ENCODE measurements around the gene ZNF177.

The ZNF177 gene

DNA sequence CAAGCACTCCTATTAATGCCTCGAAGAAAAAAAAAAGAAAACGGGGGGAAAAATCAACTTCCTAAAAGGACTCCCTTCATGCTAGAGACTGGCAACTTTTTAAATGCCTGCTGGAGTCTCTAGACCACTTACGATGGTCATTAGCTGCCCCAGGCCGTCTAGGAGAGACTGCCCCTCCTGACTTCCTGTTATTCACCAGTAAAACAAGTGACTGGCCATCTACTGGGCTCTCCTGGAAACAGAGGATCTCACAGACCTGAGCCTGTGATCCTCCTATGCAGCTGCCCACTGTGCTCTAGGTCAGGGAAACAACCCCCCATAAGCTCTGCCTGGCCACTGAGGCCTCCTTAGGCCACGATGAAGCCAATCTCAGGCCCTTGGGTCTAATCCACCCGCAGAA lies 65.1 kb downstream of the ZNF177 start:
- DNase-seq (ENCODE audit: low read depth in 2 of 2), result no peak

GRCh38 chr19:9430444-9430843 lies 67.6 kb downstream of the ZNF177 start:
- DNase-seq (ENCODE audit: low read depth in 2 of 2), result no peak

DNA sequence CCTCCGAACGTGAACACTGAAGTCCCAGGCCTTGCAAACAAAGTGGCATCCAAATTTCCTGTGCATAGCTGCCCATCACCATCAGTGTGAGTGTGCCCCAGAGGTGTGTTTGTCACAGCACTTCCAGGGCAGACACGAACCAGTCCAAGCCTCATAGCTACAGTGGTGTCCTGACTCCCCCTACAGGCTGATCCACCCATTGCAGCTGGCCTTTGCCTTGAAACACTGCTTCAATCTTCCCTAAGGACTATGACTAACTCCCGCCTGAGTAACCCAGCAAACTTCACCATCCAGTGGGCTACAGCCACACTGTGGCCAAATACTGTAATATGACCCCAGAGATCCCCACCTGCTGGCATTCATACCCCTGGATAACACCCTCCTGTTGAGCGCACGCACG lies 68.7 kb downstream of the ZNF177 start:
- peak in 1 of 2 donors; percentile 21 for DNase-seq (ENCODE audit: low read depth in 2 of 2)

Measured in stimulated activated CD4-positive, alpha-beta T cell treated with anti-CD3 and anti-CD28 coated beads, Interleukin-1b, Interleukin-23, amount 100 ng/mL, for 1 hour (primary cell).